GM12878 (cell line): ENCODE results near the gene STARD13. TPM values are rescaled to one million over a fixed set of nuclear protein-coding genes. Genes with fewer than 3 reads are reported as not detected.

Source experiments
- BMI1 ChIP-seq: fragments of 450-650 bp; IDR thresholded peaks from 2 replicates; pipeline ENCODE4 v1.6.1; 2016; ENCODE audit warnings: mild to moderate bottlenecking, moderate library complexity, borderline replicate concordance
- CBX5 ChIP-seq: sonication (generic); IDR thresholded peaks from 2 replicates; pipeline ENCODE4 v1.6.1; 2016; ENCODE audit warnings: low read depth, moderate library complexity, mild to moderate bottlenecking, inconsistent platforms
- DPF2 ChIP-seq: fragments of 450-650 bp; IDR thresholded peaks from 2 replicates; pipeline ENCODE4 v1.6.1; 2017; ENCODE audit warnings: mild to moderate bottlenecking
- LARP7 ChIP-seq: fragments of 450-650 bp; IDR thresholded peaks from 2 replicates; pipeline ENCODE4 v1.6.1; 2017; ENCODE audit warnings: mild to moderate bottlenecking
- MAX ChIP-seq: IDR thresholded peaks from 2 replicates; pipeline ENCODE4 v1.6.1; 2012; ENCODE audit warnings: low read depth, low read length, improper control_type of control experiment
- POLR2A ChIP-seq: IDR thresholded peaks from 2 replicates; pipeline ENCODE4 v1.6.1; 2011; ENCODE audit warnings: low read depth, mild to moderate bottlenecking, low read length
- SMC3 ChIP-seq: IDR thresholded peaks from 2 replicates; pipeline ENCODE4 v1.6.1; 2011; ENCODE audit warnings: low read length, improper control_type of control experiment, borderline replicate concordance
- TBL1XR1 ChIP-seq: IDR thresholded peaks from 2 replicates; pipeline ENCODE4 v1.6.1; 2012; ENCODE audit warnings: low read depth, low read length, improper control_type of control experiment
- YBX1 ChIP-seq: fragments of 450-650 bp; IDR thresholded peaks from 2 replicates; pipeline ENCODE4 v1.6.1; 2016; ENCODE audit warnings: antibody characterized with exemption
- ZNF207 ChIP-seq: fragments of 450-650 bp; IDR thresholded peaks from 2 replicates; pipeline ENCODE4 v1.6.1; 2014; ENCODE audit warnings: antibody characterized with exemption, mild to moderate bottlenecking, borderline replicate concordance
- ZNF592 ChIP-seq: fragments of 450-650 bp; IDR thresholded peaks from 2 replicates; pipeline ENCODE4 v1.6.1; 2017; ENCODE audit warnings: mild to moderate bottlenecking, moderate library complexity
- ZNF687 ChIP-seq: fragments of 450-650 bp; IDR thresholded peaks from 2 replicates; pipeline ENCODE4 v1.6.1; 2017; ENCODE audit warnings: mild to moderate bottlenecking, moderate library complexity
- polyA plus RNA-seq, 11 experiments: library from polyadenylated mRNA; depleted of rRNA in 4 of 11; unstranded in 6 of 11; stranded (reverse) in 5 of 11; fragments of >200 nt; fragmentation: Nextera tagmentation in 4 of 11; fragmentation: Illumina TruSeq in 1 of 11; extraction: Ambion mirVana in 4 of 11; extraction: Trizol in 1 of 11; gene quantifications; 1 replicate in 1 of 11; 2 replicates in 10 of 11; pipeline versions ENCODE4 v1.2.1 to v1.2.3, GENCODE V29; 2011 to 2016; ENCODE audit warnings: inconsistent platforms in 2 of 11, missing spikeins in 2 of 11, low read depth in 1 of 11
- total RNA-seq, 4 experiments: library from RNA; depleted of rRNA in 3 of 4; stranded (reverse); fragments of >200 nt in 3 of 4; fragmentation: Illumina TruSeq in 1 of 4; extraction: Trizol in 1 of 4; gene quantifications; 2 replicates each; pipeline versions ENCODE4 v1.2.1 to v1.2.3, GENCODE V29; 2013 to 2021

STARD13 gene
- total and polyA plus RNA-seq, 10 of the 15 experiments (the other 5 are each of a cell fraction or from before 2014, with no cell fraction given) = 4.0 to 41.6 (median 10.1) TPM

- TF ChIP-seq ZNF592 (peak; percentile 63; the same call in 1 of the 2 replicates), ZNF207 (no peak), POLR2A (peak; percentile 50), CBX5 (peak; percentile 59; the same call in 1 of the 2 replicates), BMI1 (no peak), SMC3 (peak; percentile 61; the same call in 1 of the 2 replicates), YBX1 (no peak), TBL1XR1 (no peak), MAX (peak; percentile 72), DPF2 (0 out of 2 replicates have a peak, but pooled peaks have one; percentile 23), ZNF687 (peak; percentile 81), LARP7 (peak; percentile 62; the same call in 1 of the 2 replicates)
These were observed 175.8 kb downstream of the STARD13 start (continued) for GRCh38 chr13:33109801-33110200.
